ENCODE measurements around the gene JPT2. TPM values are rescaled to one million over a fixed set of nuclear protein-coding genes. Genes with fewer than 3 reads are reported as not detected.
"Not testable (repeated sequence)": the region's sequence is repeated elsewhere in the genome, so short reads cannot be mapped to it uniquely, and the experiment has no call there.

The JPT2 gene
- total RNA-seq, 1 experiment from 2014 or later: 96.1 TPM

DNA sequence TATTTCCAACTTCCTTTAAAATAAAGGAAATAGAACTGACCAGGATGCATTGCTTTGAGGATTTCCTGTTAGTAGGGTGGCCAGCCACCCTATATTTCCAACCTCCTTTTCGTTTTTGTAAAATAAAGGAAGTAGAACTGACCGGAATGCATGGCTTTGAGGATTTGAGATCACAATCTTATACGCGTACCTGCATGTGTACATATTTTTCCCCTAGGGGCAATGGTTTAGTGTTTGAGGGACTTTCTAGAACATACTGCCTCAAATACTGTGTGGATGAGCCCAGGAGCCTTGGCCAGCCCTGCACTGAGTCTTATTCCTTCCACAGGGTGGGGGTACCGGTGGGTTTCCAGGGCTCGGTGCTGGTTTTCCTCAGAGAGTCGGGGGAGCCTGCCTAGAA, 53.5 kb downstream of the JPT2 start:
- no peak for DNase-seq (ENCODE audit: low spot score)

DNA sequence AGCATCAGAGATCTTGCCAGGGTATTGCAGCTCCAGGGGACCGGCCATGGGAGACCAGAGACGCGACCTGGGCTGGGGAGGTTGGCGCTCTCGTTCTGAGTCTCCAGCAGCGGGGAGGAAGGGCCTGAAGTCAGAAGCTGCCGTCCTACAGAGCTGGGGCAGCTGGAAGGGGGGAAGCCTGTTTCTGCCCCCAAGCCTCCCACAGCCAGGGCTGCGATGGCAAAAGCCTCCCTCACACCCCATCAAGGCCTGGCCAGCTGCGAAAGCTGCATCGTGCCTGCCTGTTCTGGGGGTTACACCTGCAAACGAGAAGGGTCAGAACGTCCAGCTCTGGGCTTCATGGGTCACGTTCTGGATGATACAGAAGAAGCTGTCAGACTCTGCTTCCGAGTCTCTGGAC, 54.0 kb downstream of the JPT2 start:
- no peak for DNase-seq (ENCODE audit: low spot score)

DNA sequence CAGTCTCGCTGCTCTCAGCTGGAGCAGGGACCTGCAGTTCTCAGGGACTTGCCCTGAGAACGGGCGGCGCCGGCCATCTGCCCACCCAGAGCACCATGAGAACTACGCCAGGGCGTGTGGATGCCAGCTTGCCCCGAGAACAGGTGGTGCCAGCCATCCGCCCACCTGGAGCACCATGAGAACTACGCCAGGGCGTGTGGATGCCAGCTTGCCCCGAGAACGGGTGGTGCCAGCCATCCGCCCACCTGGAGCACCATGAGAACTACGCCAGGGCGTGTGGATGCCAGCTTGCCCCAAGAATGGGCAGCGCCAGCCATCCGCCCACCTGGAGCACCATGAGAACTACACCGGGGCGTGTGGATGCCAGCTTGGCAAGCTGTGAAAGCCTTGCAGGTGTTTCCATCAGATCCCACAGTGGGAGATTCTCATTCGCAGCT, 54.5 kb downstream of the JPT2 start:
- DNase-seq (ENCODE audit: low spot score): not testable (repeated sequence)

DNA sequence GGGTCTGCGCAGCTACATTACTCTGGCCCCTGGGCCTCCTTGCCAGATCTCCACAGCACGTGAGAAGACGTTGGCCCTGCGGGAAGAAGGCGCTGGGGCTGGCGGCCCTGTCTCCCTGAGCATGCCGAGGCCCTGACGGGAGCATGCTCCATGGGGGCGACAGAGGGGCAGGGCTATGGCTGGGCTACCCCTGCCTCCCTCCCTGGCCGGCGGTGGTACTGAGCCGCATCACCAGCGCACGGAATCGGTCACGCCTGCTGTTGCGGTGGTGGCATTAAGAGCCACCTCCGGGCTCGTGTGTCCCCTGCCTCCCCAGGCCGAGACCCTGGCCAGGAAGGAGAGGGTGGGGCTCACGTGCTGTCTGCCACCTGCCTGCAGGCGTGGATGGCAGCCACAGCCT, 56.0 kb downstream of the JPT2 start:
- no peak for DNase-seq (ENCODE audit: low spot score)

DNA sequence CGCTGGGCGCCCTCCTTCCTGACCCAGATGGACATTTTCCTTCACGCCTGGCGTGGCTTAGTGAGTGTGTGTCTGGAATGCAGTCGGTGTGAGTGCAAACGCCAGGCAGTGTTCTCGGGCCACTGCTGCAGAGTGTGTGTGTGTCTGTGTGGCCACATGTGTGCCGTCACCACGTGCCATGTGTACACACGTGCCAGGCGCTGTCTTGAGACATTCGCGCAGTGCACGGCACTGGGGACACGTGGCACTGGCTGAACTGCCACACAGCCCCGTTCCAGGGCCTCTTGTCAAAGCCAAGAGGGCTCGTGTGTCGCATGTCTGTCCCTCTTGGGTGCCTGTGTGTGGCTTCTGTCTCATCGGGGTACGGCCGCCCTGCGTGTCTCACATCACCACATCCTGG, 56.7 kb downstream of the JPT2 start:
- DNase-seq (ENCODE audit: low spot score): no peak

DNA sequence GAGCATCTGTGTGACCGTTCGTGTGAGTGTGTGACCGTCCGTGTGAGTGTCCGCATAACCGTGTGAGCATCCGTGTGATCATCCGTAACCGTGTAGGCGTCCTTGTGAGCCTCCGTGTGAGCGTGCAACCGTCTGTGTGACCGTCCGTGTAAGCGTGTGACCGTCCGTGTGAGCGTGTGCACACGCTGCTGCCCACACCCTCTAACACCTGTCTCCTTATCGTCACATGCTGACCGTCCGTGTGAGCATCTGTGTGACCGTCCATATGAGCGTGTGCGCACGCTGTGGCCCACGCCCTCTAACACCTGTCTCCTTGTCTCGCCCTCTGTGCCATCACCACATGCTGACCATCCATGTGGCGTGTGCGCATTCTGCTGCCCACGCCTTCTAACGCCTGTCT, 62.2 kb downstream of the JPT2 start:
- no peak for DNase-seq (ENCODE audit: low spot score)

DNA sequence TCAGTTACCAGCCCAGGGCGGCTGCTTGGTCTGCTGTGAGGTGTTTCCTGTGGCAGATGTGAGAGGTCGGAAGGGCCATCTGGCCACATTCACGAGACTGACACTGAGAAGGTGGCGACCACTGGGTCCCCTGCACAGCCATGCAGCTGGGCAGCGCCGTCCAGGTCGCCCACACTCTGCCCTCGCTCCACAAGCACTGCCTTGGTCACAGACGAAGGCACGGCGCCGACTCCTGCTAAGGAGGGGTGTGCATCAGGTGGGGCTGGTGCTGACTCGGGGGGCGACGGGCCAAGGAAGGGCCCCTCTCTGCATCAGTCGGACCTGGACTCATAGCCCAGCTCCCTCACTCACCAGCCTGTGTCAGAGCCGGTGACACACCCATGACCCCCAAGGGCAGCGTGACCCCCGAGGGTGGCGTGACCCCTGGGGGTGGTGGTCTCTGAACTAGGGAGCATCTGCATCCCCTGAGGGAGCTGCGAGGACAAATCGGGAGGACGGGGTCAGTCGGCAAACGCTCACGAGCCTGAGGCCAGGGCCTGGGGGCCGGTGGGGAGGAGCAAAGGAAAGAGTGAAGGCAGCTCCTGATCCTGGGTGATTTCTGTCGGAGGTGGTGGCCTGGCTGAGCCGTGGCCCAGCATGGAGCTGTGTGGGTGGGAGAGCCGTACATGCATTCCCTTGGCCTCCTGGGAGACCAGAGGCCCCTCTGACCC, 62.9 kb downstream of the JPT2 start:
- no peak for DNase-seq (ENCODE audit: low spot score)

DNA sequence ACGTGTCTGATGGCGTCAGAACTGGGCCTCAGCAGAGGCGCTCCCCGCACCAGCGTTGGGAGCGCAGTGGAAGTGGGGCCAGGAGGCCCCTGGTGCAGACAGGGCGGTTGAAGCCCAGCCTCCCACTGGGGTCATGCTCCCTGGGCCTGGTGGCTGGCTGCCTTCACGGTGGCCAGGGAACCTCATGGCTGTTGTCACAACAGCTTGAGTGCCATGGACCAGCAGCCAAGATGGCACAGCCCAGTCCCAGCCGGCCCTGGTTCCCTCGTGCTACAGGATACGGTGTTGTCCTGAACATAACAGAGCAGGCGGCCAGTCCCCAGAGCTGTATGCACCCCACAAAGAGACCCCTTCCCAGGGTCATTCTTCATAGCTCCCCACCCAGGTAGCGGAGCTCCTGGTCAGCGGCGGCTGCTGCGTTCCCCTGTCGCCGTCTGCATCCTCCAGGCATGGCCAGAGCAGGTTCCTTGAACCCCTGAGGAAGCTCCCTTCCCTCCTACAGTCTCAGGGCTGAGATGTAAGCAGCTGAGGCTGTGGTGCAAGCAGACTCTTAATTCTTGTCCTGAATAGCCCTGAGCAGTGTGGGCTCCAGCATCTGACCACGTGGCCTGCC, 63.6 kb downstream of the JPT2 start:
- DNase-seq (ENCODE audit: low spot score): no peak

DNA sequence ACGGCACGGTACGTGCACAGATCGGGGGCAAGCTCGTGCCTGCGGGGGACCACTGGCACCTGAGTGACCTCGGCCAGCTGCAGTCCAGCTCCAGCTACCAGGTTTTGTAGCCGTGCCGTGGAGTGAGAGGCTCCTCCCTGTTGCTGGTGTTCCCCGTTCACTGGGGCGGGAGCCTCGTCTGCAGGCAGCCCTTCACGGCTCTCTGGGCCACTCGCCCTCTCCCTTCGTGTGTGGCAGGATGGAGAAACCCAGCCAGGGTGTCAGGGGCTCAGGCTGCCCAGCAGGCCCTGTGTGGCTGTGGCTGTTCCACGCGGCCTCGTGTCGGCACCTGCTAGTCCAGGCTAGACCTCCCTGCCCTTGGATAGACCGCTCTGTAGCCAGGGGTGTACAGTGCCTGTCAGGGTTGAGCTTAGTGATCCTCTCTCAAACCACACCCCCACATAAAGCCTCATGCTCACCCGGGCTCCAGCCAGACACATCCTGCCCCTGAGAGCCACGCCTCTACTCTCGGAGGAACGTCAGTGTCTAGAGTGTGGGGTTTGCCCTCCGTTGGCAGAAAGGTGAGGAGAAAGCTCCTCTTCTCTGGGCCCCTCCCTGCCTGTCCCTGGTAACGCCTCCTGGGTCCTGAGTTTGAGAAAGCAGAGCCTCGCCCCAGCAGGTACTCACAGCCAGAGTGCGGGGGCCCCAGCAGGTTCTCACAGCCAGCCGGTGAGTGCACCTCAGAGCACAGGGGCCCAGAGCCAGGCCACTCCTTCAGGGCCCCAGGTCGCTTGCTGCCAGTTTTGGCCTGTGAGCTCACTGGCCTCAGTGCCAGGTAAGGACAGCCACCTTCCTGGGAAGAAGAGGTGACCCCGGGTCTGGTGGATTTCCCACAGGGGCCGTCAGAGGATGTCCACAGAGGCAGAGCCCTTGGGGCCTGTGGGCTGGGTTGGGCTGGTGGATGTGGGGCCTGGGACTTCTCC, 65.6 kb downstream of the JPT2 start:
- DNase-seq (ENCODE audit: low spot score): no peak

DNA sequence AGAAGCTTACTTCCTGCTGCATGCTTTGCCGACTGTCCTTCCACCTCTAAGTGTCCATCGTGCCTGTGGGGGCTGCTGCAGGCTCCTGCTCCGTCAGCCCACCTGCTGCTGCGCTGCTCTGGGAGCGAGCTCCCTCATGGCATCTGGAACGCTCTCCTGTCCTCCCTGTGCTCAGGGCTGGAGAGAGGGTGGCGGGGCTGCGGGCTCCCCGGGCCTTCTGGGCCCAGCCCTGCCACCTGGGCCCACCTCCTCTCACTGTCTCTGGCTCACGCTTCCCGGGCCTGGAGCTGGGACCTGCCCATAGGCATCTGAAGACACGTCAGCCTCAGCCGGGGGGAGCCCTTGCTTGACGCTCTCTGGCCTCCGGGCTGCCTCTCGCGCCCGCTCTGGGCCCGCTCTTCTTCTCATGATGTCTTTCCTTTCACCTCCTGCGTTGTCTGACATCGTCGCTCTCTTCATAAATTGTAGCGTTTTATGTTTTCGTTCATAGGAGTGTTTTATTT, 66.3 kb downstream of the JPT2 start:
- DNase-seq (ENCODE audit: low spot score): no peak

DNA sequence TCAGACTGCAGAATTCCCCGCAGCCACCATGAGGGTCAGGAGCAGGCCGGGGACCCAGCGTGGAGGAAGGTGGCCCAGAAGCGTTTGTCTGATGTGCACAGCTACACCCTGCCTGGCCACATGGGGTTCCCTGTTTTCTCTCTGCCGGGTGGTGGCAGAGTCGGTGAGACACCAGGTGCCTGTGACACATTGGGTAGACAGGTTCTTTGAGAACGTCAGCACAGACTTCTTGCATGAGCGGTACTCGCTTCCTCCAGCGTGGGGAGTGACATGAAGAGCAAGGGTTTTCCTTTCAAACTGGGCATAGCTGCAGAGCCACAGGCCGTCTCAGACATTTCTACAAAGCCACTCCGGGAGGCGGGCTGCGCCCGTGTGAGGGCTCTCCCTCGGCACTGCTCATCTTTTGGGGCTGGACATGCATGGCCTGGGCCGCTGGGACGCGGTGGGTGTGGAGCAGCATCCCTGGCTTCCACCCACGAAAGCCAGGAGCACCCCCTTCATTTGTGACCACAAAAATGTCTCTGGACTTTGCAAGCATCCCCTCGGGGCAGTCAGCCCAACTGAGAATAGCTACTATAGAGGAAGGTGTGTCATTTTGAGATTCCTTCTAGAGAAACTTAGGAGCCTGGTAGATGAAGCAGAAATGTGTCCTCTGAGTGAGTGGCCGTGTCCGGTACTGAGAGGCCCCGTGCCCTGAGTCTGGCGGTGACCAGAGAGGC, 67.3 kb downstream of the JPT2 start:
- no peak for DNase-seq (ENCODE audit: low spot score)

DNA sequence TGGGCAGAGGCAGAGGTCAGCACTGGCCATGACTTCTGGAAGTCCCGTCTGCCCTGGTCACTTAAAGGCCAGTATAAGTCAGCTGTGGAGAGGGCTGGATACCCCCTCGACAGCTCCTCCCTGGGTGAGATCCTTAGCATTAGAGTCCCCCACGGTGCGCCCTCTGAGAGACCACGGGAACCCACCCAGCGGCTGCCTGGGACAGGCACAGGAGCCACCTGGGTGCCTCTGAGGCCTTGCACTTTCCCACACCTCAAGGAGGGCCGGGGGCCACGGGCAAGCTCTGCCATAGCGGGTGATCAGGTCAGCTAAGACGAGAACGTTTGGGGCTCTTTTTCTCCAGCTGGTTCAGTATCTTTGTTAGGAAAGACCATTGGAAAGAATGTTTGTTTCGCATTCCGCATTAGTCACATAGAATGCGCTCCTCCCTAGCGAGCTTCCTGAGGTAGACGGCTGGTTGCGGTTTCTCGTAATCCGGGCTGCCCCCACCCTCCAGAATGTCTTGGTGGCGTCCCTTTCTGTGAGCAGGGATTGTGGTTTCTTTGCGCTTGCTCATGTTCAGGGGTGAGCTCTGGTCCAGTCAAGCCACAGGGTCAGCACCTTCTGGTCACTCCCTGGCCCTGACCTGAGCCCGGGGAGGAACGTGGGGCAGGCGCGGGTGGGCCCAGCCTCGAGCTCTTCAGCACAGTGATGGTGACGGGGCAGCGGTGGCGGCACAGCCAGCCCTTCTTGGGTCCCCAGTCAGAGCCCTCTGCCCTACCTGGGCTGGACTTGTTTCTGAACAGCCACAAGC, 68.0 kb downstream of the JPT2 start:
- DNase-seq (ENCODE audit: low spot score): peak; percentile 65

DNA sequence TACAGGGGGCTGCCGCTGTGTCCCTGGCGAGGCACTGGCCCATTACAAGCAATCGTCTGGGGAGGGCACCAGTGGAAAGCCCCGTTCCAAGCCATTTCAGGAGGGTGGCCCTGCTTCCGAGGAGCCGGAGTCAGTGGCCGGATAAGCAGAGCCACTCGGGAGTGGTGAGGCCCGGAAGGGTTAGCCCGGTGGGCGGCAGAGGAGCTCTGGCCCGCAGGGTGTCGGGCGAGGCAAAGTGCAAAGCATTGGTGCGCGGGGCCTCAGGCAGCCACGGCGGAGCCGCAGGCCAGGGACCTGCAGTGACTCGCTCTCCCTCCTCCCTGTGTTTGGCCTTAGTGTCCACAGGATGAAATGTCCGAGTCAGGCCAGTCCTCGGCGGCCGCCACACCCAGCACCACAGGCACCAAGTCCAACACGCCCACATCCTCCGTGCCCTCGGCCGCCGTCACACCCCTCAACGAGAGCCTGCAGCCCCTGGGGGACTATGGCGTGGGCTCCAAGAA, 68.7 kb downstream of the JPT2 start:
- DNase-seq (ENCODE audit: low spot score): no peak

DNA sequence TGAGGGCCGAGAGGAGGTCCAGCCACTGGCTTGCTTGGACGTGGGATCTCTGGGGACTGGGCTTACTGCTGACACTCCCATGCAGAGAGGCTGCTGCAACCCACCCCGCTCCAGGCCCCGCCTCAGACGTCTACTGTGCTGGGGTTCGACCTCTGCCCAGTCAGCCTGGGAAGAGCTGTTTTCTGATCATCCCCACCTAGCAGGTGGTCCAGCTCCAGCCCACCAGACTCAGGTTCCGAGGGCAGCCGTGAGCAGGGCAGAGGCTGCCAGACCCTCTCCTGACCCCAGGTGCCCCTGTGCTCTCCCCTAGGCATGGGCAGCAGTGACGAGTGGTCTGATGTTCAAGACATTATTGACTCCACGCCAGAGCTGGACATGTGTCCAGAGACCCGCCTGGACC, 69.9 kb downstream of the JPT2 start:
- no peak for DNase-seq (ENCODE audit: low spot score)

DNA sequence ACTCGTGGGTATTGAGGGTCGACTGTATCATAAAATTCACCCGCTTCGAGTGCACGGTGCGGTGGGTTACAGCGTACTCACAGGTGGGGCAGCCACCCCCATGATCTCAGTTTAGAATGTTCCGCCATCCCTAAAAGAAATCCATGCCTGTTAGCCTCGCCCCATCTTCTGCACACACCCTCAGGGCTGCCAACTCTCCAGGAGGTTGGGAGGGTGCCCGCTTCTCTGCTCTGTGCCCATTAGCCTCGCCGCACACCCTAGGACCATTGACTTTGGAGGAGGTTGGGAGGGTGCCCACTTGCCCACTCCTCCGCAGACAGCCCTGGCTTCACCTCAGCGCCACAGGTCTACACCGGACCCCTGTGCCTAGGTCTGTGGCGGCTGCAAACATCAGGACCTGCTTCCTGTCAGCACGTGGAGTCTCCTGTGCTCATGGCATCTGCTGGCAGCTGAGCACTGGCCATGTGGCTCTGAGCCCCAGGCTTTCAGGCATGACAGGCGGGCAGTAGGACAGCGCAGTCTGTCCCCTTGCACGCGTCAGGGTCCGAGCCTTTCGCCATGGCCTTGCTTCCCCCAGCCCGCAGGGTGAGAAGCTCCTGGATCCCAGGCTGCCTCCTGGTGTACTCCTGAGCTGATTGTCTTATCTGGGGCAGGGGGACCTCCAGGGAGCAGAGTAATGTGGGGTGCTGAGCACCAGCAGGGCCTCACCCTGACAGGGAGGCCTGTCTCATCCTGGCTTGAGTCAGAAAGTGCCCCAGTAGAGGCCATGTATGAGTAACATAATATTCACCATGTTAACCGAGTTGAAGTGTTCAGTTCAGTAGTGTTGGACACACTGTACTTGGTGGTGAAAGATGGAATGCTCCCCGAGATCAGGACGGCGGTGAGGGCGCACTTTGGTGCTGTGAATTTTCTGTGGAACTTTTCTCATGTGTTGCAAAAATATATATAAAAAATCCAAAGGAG, 71.4 kb downstream of the JPT2 start:
- no peak for DNase-seq (ENCODE audit: low spot score)
